ENCODE measurements around the gene RAB5B.
"Not testable (repeated sequence)": the region's sequence is repeated elsewhere in the genome, so short reads cannot be mapped to it uniquely, and the experiment has no call there.

- not testable (repeated sequence) for TF ChIP-seq CTCF (conservative IDR thresholded peaks at IDR 0.05; ENCODE audit: low read length); EZH2phosphoT487 (IDR thresholded peaks at IDR 0.05; ENCODE audit: borderline replicate concordance)
These were observed 29.5 kb downstream of the RAB5B start for GRCh38 chr12:56003376-56003775.

Data from Loucy (cell line).